ENCODE results near the gene MAML2. TPM values are rescaled to one million over a fixed set of nuclear protein-coding genes. Genes with fewer than 3 reads are reported as not detected.

MAML2 gene
- total RNA-seq, 4 donors from 2014 or later = 34.3 to 58.8 (median 56.0) TPM

GRCh38 chr11:96293109-96293508 is 49.9 kb downstream of the MAML2 start:
- TF ChIP-seq CTCF (IDR thresholded peaks at IDR 0.05; ENCODE audit: low read depth) = no peak

- TF ChIP-seq CTCF (IDR thresholded peaks at IDR 0.05; ENCODE audit: low read depth) = no peak
Measured at GRCh38 chr11:96292291-96293010, 50.5 kb downstream of the MAML2 start.

- TF ChIP-seq CTCF (IDR thresholded peaks at IDR 0.05; ENCODE audit: low read depth) = no peak
Measured at GRCh38 chr11:96290631-96291030, 52.4 kb downstream of the MAML2 start.

- no peak for TF ChIP-seq CTCF (IDR thresholded peaks at IDR 0.05; ENCODE audit: low read depth)
Measured at GRCh38 chr11:96290031-96290430, 53.0 kb downstream of the MAML2 start.

- TF ChIP-seq CTCF (IDR thresholded peaks at IDR 0.05; ENCODE audit: low read depth) = no peak
Measured at GRCh38 chr11:96288915-96289314, 54.1 kb downstream of the MAML2 start.

GRCh38 chr11:96287822-96288439 is 55.1 kb downstream of the MAML2 start:
- TF ChIP-seq CTCF (IDR thresholded peaks at IDR 0.05; ENCODE audit: low read depth) = no peak

GRCh38 chr11:96284917-96285316 is 58.1 kb downstream of the MAML2 start:
- TF ChIP-seq CTCF (IDR thresholded peaks at IDR 0.05; ENCODE audit: low read depth) = no peak
